ENCODE results near the gene SEL1L.

DNA sequence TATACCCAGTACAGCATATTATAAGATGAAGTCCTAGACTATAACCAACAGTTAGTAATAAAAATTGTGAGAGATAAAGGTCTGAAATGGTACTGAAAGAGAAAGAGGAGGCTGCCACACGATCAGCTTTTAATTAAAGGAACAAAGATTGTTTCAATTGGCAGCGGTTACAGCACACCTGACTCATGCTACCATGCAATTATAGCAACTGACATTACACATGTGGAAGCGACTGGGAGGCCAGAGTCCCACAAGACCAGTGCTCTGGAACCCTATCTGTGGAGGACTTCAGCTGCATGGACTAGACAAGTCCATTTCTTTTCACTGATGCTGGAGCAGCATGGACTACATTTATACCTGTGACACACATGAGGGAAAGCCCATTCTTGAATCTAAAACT is 55.2 kb downstream of the SEL1L start:
- TF ChIP-seq, protein P1, sequence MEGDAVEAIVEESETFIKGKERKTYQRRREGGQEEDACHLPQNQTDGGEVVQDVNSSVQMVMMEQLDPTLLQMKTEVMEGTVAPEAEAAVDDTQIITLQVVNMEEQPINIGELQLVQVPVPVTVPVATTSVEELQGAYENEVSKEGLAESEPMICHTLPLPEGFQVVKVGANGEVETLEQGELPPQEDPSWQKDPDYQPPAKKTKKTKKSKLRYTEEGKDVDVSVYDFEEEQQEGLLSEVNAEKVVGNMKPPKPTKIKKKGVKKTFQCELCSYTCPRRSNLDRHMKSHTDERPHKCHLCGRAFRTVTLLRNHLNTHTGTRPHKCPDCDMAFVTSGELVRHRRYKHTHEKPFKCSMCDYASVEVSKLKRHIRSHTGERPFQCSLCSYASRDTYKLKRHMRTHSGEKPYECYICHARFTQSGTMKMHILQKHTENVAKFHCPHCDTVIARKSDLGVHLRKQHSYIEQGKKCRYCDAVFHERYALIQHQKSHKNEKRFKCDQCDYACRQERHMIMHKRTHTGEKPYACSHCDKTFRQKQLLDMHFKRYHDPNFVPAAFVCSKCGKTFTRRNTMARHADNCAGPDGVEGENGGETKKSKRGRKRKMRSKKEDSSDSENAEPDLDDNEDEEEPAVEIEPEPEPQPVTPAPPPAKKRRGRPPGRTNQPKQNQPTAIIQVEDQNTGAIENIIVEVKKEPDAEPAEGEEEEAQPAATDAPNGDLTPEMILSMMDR (IDR thresholded peaks at IDR 0.05), result no peak
- no peak for TF ChIP-seq ESRRA (IDR thresholded peaks at IDR 0.05; ENCODE audit: borderline replicate concordance, low read length)
- no peak for TF ChIP-seq RAD21 (conservative IDR thresholded peaks at IDR 0.05 in 1 of 2, IDR thresholded peaks at IDR 0.05 in 1 of 2)
- no peak for TF ChIP-seq JUNB (IDR thresholded peaks at IDR 0.05)
- no peak for TF ChIP-seq POLR2A (IDR thresholded peaks at IDR 0.05; ENCODE audit: low read length)
- TF ChIP-seq, protein P2, sequence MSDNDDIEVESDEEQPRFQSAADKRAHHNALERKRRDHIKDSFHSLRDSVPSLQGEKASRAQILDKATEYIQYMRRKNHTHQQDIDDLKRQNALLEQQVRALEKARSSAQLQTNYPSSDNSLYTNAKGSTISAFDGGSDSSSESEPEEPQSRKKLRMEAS (IDR thresholded peaks at IDR 0.05), result no peak
- TF ChIP-seq CHD4 (IDR thresholded peaks at IDR 0.05; ENCODE audit: borderline replicate concordance), result no peak
- TF ChIP-seq JUN (IDR thresholded peaks at IDR 0.05), result no peak
- TF ChIP-seq MYC (IDR thresholded peaks at IDR 0.05; ENCODE audit: borderline replicate concordance, low read length), result no peak
- no peak for TF ChIP-seq HDAC2 (IDR thresholded peaks at IDR 0.05)
- no peak for TF ChIP-seq EP300 (IDR thresholded peaks at IDR 0.05)
- TF ChIP-seq BCL3 (IDR thresholded peaks at IDR 0.05), result no peak
- no peak for TF ChIP-seq CBX8 (IDR thresholded peaks at IDR 0.05)
